Measurements from ENCODE around the gene RAC2. TPM values are rescaled to one million over a fixed set of nuclear protein-coding genes. Genes with fewer than 3 reads are reported as not detected.
A peak's percentile ranks its signal among the peaks of the same experiment; 100 is the strongest.

RAC2 gene
- total and polyA plus RNA-seq, 2 of the 8 experiments (the other 6 are each of a cell fraction or from before 2014, with no cell fraction given): 2.3 to 4.3 TPM

- TF ChIP-seq CHD7 (IDR thresholded peaks at IDR 0.05; ENCODE audit: insufficient replicate concordance, low read length) (no peak), NANOG (IDR thresholded peaks at IDR 0.05; ENCODE audit: insufficient read depth, low read depth, low read length, poor library complexity, severe bottlenecking) (no peak), BRCA1 (IDR thresholded peaks at IDR 0.05; ENCODE audit: low read depth, low read length) (no peak), JUN (IDR thresholded peaks at IDR 0.05; ENCODE audit: low read depth, low read length) (no peak), SUZ12 (IDR thresholded peaks at IDR 0.05; ENCODE audit: low read length) (no peak), RAD21 (IDR thresholded peaks at IDR 0.05 in 1 of 2, conservative IDR thresholded peaks at IDR 0.05 in 1 of 2; ENCODE audit: low read depth in 2 of 2, low read length in 2 of 2) (peak; percentile 63 to 66), PHF8 (conservative IDR thresholded peaks at IDR 0.05; ENCODE audit: low read depth, low read length) (peak; percentile 90), RFX5 (IDR thresholded peaks at IDR 0.05; ENCODE audit: borderline replicate concordance, low read depth, low read length) (no peak), ASH2L (IDR thresholded peaks at IDR 0.05; ENCODE audit: low read length) (peak; percentile 77), EZH2 (IDR thresholded peaks at IDR 0.05; ENCODE audit: low read depth, low read length, severe bottlenecking) (no peak)
Observed at GRCh38 chr22:37199103-37199759, 44.8 kb downstream of the RAC2 start (continued).
